ENCODE data around the gene AK4.
"Not testable (repeated sequence)": the region's sequence is repeated elsewhere in the genome, so short reads cannot be mapped to it uniquely, and the experiment has no call there.

Gene AK4

DNA sequence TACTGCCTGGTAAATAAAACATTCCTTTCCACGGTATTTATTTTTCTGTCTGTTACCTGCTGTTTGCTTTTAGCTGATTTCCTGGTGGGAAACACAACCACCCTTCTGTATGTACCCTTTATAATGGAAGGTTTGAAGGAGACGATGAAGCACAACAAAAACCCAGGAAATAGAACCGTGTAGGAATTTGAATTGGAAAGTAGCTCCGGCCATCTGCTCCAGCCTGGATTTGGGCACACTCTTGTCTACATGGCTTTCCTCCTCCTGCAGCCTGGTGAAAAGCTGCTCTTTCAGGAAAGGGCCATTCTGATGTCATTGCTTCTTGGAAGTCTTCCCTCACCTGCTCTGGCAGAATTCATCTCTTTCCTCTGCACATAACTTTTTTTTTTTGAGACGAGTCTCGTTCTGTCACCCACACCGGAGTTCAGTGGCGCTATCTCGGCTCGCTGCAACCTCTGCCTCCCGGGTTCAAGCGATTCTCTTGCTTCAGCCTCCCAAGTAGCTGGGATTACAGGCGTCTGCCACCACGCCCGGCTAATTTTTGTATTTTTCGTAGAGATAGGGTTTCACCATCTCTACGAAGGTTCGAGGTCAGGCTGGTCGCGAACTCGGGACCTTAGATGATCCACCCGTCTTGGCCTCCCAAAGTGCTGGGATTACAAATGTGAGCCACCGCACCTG lies 2.7 kb downstream of the AK4 start:
- DNase-seq, result peak; percentile 3 to 51

DNA sequence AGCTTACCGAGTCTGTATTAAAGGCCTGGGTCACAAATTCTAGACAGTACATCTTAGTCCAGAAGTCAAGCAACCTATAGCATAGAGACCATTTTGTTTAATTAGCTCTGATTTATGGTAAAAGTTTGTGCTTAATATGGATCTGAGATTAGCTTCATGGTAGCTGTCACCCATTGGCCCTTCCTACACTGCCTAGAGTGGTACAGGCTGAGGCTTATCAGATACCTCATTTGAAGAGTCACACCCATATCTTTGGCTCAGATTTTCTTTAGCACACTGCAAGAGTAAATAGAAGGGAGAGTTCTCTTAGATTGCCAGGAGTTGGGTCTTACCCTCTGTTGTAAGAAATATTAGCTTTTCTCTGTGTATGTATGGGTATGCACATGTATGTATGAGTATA lies 3.6 kb downstream of the AK4 start:
- DNase-seq, result no peak

GRCh38 chr1:65153635-65154034 lies 5.6 kb downstream of the AK4 start:
- no peak for DNase-seq

GRCh38 chr1:65156910-65157545 lies 9.0 kb downstream of the AK4 start:
- no peak for DNase-seq

- DNase-seq, result no peak
Observed at GRCh38 chr1:65157546-65157941, 9.5 kb downstream of the AK4 start.

GRCh38 chr1:65159291-65159688 lies 11.3 kb downstream of the AK4 start:
- not testable (repeated sequence) for DNase-seq

DNA sequence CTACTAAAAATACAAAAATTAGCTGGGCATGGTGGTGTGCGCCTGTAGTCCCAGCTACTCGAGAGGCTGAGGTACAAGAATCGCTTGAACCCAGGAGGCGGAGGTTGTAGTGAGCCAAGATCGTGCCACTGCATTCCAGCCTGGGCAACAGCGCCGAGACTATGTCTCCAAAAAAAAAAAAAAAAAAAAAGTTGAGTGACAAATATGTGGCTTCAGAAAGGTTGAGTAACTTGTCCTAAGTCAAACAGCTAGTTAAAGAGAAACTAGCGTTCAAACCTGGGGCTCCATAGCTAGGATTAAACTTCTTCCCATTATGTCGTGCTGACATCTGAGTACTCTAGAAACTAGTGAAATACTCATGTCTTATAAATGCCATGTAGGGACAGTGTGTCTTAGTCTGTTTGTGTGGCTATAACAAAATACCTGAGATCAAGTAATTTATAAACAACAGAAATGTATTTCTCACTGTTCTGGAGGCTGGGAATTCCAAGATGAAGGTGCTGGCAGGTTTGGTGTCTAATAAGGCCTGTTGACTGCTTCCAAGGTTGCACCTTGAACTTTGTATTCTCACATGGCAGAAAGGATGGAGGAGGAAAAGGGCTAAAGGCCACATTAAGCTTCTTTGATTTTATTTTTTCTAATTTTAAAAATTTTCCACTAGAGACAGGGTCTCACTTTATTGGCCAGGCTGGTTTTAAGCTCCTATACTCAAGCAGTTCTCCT lies 12.0 kb downstream of the AK4 start:
- DNase-seq, result no peak

DNA sequence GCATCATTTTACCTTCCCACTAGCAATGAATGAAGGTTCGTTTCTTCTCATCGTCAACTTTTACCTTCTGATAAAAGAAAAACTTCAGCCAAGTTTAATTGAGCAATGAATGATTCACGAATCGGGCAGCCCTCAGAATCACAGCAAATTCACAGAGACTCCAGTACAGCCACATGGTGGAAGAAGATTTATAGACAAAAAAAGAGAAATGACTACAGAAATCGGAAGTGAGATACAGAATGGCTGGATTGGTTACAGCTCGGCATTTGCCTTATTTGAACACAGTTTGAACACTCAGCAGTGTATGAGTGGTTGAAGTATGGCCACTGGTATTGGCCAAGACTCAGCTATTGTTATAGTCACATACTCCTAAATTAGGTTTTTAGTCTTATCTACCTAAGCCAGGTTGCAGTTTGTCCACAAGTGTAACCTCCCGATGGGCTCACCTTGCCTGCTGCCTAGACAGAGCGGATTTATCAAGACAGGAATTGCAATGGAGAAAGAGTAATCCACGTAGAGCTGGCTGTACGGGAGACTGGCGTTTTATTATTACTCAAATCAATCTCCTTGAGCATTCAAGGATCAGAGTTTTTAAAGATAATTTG lies 15.3 kb downstream of the AK4 start:
- no peak for DNase-seq

GRCh38 chr1:65164101-65164500 lies 16.1 kb downstream of the AK4 start:
- not testable (repeated sequence) for DNase-seq

- no peak for DNase-seq
Observed at GRCh38 chr1:65164633-65165032, 16.6 kb downstream of the AK4 start.

DNA sequence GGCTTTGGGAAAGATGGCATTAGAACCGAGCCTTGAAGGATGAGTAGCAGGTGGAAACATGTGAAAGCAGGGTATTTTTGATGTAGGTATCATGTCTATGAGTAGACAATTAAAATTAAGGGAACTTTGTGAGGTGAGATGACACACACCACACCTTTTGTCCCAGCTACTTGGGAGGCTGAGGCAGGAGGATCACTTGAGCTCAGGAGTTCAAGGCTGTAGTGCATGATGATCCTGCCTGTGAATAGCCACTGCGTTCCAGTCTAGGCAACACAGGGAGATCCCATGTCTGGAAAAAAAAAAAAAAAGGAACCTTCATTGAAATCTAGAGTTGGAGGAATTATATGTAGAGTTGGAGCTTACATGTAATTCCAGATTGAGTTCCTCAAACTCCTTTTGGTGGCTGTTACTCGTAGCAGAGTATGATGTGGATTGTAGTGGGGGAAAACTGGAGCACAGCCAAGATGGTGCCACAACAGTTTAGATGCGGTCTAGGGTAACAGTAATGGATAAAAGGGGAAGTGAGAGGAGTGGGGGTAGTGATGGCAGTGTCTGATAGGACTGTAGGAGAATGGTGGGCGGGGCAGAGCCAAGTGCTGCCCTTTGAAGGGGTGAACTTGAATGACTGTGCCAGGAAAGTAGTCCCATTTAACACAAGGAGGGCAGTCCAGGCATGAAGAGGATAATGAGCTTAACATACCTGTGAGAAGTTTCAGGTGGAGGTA lies 17.4 kb downstream of the AK4 start:
- DNase-seq, result no peak

DNA sequence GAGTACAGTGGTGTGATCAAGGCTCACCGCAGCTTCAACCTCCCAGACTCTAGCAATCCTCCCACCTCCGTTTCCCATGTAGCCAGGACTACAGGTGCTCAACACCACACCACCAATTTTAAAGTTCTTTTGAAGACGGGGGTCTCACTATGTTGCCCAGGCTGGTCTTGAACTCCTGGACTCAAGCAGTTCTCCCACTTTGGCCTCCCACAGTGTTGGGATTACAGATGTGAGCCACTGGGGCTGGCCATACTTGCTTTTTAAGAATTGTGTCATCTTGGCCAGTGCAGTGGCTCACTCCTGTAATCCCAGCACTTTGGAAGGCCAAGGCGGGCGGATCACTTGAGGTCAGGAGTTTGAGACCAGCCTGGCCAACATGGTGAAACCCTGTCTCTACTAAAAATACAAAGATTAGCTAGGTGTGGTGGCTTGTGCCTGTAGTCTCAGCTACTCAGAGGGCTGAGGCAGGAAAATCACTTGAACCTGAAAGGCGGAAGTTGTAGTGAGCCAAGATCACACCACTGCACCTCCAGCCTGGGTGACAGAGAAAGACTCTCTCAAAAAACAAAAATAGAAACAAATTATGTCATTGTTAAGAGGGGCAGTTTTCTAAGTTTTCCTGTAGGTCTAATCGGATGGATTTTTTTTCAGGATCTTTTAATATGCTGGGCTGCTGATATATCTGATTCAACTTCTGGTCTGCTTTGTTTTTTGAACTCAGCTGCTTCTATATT lies 18.7 kb downstream of the AK4 start:
- no peak for DNase-seq

DNA sequence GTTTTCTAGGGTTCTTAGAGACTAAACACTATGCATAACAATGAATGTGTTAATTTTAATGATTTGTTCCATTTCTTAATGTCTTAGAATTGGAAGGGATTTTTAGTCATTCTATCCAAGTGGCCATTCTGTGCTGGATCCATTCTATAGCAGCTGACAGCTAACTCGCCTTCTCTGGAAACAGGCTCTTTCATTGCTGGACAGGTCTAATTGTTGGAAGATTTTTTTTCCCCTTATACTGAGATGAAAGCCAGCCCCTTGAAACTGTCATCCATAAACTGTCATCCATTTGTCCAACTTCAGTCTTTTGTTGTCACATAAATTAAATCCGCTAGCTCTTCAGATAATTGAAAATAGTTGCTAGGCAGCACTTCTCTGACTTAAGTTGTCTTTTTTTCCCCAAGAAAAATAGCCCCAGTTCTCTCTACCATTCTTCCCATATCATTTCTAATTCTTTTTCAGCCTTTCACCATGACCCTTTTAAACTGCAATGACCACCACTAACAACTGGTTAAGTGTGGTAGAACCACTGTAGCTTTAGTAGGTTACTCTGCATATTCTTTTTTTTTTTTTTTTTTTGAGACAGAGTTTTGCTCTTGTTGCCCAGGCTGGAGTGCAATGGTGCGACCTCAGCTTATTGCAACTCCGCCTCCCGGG lies 19.7 kb downstream of the AK4 start:
- no peak for DNase-seq

GRCh38 chr1:65168867-65169266 lies 20.9 kb downstream of the AK4 start:
- no peak for DNase-seq

DNA sequence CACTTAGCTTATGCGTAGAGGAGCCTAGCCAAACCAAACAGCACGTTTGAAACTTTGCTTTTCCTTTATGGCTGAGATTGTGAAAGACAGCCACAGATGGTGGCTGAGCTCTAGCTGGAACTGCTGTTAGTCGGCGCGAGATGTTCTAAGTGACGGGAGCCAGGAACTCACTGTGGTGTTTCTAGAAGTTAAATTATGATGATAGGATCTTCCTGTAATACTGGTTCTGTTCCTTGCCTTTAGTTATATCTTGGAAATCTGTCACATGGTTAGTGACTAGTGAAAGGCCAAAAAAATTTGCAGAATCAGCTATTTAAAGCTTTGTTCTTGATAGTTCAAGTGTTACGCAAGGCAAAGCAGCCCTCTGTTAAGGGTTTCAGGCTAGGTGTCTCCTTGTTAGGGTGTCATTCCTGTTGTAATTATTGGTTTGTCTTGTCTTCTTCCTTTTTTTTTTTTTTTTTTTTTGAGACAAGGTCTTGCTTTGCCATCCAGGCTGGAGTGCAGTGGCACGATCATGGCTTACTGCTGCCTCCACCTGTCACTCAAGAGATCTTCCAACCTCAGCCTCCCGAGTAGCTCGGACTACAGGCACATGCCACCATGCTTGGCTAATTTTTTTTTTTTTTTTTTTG lies 22.6 kb downstream of the AK4 start:
- peak in 1 of 2 experiments; percentile 23 for DNase-seq

GRCh38 chr1:65172936-65173690 lies 25.1 kb downstream of the AK4 start:
- no peak for DNase-seq

DNA sequence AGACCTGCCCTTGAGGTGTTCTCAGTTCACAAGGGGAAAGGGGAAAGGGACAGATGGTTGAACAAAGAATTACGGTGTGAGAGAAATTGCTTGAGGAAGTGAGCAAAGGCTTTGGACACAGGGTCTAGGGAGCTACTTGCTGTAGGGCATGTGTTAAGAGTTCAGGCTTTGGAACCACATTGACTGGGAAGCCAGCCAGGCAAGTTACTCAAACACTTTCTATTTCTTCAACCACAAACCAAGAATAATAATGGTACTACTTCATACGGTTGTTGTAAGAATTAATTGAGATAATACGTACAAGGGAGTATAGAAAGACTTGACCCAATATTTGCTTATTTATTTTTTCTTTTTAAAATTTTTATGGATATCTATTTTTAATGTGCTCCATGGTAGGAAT lies 26.6 kb downstream of the AK4 start:
- peak in 1 of 2 experiments; percentile 47 for DNase-seq

- peak; percentile 44 to 72 for DNase-seq
Observed at GRCh38 chr1:65175171-65176055, 27.4 kb downstream of the AK4 start.

DNA sequence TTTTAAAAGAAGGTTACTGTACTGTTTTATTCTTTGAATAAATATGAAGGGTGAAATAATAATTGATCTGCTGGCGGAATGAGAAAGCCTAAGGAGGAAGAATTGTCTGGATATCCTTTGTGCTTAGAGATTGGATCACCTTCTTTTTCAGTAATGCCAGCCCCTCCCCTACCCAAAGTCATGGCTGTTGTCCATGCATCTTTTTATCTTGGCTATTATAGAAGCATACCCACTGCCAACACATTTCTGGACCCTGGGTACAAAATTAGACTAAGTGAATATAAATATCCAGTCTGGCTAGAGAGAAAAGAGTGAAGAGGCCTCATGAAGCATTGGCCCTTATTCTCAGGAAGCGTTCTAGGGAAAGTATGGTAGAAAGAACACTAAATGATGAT lies 28.1 kb downstream of the AK4 start:
- DNase-seq, result no peak

Measured in NCI-H524 (cell line).